NK-92 (cell line): ENCODE data around the gene NUDT2.
"Not testable (repeated sequence)": the region's sequence is repeated elsewhere in the genome, so short reads cannot be mapped to it uniquely, and the experiment has no call there.

Experiments
- DNase-seq: peaks from one replicate; lab custom pipeline; 2025; ENCODE audit not compliant: unreplicated experiment; lab: John Stamatoyannopoulos, UW

The NUDT2 gene

GRCh38 chr9:34334916-34335315 is 5.5 kb downstream of the NUDT2 start:
- no peak for DNase-seq

GRCh38 chr9:34335376-34335775 is 6.0 kb downstream of the NUDT2 start:
- no peak for DNase-seq

- DNase-seq, result no peak
Observed at GRCh38 chr9:34337403-34337802, 8.0 kb downstream of the NUDT2 start.

GRCh38 chr9:34338079-34338478 is 8.7 kb downstream of the NUDT2 start:
- not testable (repeated sequence) for DNase-seq

- no peak for DNase-seq
Observed at GRCh38 chr9:34338665-34339385, 9.5 kb downstream of the NUDT2 start.

- DNase-seq, result no peak
Observed at GRCh38 chr9:34341659-34342295, 12.4 kb downstream of the NUDT2 start.

- no peak for DNase-seq
Observed at GRCh38 chr9:34343090-34343489, 13.7 kb downstream of the NUDT2 start.

- no peak for DNase-seq
Observed at GRCh38 chr9:34343605-34344004, 14.2 kb downstream of the NUDT2 start.

GRCh38 chr9:34346873-34347799 is 17.8 kb downstream of the NUDT2 start:
- DNase-seq, result no peak

GRCh38 chr9:34347800-34348158 is 18.4 kb downstream of the NUDT2 start:
- DNase-seq, result no peak

- DNase-seq, result no peak
Observed at GRCh38 chr9:34349324-34349723, 20.0 kb downstream of the NUDT2 start.

- not testable (repeated sequence) for DNase-seq
Observed at GRCh38 chr9:34352122-34352652, 22.8 kb downstream of the NUDT2 start.

GRCh38 chr9:34352957-34353356 is 23.6 kb downstream of the NUDT2 start:
- DNase-seq, result not testable (repeated sequence)

GRCh38 chr9:34362614-34363214 is 33.3 kb downstream of the NUDT2 start:
- DNase-seq, result no peak

GRCh38 chr9:34363619-34364351 is 34.4 kb downstream of the NUDT2 start:
- no peak for DNase-seq

- DNase-seq, result no peak
Observed at GRCh38 chr9:34365282-34365681, 35.9 kb downstream of the NUDT2 start.

- DNase-seq, result no peak
Observed at GRCh38 chr9:34366365-34366764, 37.0 kb downstream of the NUDT2 start.

GRCh38 chr9:34367751-34368410 is 38.5 kb downstream of the NUDT2 start:
- DNase-seq, result not testable (repeated sequence)

- not testable (repeated sequence) for DNase-seq
Observed at GRCh38 chr9:34368796-34369195, 39.4 kb downstream of the NUDT2 start.

GRCh38 chr9:34369636-34370035 is 40.3 kb downstream of the NUDT2 start:
- DNase-seq, result no peak
